ENCODE measurements around the gene LRRC4C.

The LRRC4C gene

DNA sequence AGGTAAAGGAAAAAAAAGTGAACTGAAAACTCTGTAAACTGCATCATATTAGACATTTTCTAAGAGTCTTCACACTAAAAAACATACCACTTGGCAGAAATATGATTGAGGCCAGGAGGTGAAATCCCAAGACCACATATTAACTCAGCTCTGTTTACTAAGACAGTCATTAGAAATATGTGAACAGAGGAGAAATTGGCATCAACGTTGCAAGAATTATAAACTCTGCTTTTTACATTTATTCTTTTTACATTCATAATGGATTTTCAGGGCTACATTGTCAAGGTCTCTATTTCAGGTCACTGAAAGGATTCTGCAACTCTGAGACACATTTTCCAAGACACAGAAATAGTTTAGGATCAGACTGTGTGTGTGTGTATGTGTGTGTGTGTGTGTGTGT is 1364.0 kb downstream of the LRRC4C start:
- no peak for DNase-seq (ENCODE audit: low read depth)

DNA sequence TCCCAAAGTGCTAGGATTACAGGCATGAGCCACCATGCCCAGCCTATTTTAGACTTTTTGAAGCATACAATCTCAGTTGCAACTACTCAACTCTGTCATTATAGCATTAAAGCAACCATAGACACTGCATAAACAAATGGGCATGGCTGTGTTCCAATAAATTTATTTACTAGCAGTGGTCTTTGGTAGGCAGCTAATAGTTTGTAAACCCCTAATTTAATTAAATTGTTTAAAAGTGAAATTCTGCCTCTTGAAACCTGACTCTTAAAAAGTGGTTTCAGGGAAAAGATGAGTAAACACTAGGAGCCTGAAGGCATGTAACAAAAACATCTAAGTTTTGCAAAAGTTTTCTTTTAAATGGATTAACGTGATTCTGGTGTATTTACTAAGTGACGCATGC is 1364.5 kb downstream of the LRRC4C start:
- DNase-seq (ENCODE audit: low read depth): no peak

DNA sequence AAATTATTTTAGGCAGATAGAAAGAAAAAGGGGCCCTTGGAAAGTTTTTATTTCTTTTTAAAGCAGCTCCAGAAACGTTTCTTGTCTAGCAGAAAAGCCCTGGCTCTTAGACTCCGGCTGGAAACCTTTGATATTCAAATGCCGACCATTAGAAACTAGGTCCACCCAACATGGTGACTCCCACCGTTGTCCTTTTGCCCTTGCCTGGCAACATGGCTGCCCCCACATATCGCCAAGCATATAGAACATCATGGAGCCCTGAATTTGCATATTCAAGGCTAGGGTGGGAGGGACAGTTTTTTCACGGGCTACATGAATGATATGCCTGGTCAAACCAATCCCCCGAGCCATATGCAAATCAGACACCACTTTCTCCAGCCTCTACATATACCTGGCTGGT is 1379.0 kb downstream of the LRRC4C start:
- DNase-seq (ENCODE audit: low read depth): no peak

All from iris pigment epithelial cell (primary cell).